Uterus (tissue), 2 donors: Measurements from ENCODE around the gene ARRB2.

Experiments used
- POLR2A ChIP-seq, 2 donors: fragments of 450-650 bp; IDR thresholded peaks; one replicate each; pipeline ENCODE4 v1.6.1; 2016; ENCODE audit warnings: antibody characterized with exemption in 2 of 2, mild to moderate bottlenecking in 1 of 2, moderate library complexity in 1 of 2
- TF ChIP-seq, protein P1 (sequence below), 4 experiments: fragments of 200-600 bp in 2 of 4; fragments of 450-650 bp in 2 of 4; sonication (generic) in 2 of 4; IDR thresholded peaks; one replicate each; pipeline ENCODE4 v1.5.1; 2016 to 2019; ENCODE audit warnings: antibody characterized with exemption in 4 of 4, mild to moderate bottlenecking in 2 of 4, moderate library complexity in 1 of 4

DNA sequence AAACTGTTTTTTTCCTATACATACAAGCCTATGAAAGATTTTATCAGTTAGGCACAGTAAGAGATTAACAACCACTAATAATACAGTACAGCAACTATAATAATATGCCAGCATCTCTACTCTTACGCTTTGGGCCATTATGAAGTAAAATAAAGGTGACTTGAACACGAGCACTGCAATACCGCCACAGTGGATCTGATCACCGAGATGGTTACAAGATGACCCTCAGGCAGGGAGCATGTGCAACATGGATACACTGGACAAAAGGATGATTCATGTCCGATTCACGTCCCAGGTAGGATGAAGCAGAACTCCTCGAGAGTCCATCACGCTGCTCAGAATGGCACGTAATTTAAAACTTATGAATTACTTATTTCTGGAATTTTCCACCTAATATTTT lies 17.0 kb upstream of the ARRB2 start:
- TF ChIP-seq, protein P1, sequence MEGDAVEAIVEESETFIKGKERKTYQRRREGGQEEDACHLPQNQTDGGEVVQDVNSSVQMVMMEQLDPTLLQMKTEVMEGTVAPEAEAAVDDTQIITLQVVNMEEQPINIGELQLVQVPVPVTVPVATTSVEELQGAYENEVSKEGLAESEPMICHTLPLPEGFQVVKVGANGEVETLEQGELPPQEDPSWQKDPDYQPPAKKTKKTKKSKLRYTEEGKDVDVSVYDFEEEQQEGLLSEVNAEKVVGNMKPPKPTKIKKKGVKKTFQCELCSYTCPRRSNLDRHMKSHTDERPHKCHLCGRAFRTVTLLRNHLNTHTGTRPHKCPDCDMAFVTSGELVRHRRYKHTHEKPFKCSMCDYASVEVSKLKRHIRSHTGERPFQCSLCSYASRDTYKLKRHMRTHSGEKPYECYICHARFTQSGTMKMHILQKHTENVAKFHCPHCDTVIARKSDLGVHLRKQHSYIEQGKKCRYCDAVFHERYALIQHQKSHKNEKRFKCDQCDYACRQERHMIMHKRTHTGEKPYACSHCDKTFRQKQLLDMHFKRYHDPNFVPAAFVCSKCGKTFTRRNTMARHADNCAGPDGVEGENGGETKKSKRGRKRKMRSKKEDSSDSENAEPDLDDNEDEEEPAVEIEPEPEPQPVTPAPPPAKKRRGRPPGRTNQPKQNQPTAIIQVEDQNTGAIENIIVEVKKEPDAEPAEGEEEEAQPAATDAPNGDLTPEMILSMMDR (IDR thresholded peaks at IDR 0.05) = no peak
- no peak for TF ChIP-seq POLR2A (IDR thresholded peaks at IDR 0.05)
